Measurements from ENCODE around the gene LRRFIP2.

GRCh38 chr3:37147666-37148065, 26.7 kb downstream of the LRRFIP2 start:
- TF ChIP-seq POLR2A (IDR thresholded peaks at IDR 0.05; ENCODE audit: control extremely low read depth in 1 of 2, low read depth in 2 of 2, low read length in 2 of 2) (no peak), KDM5A (IDR thresholded peaks at IDR 0.05; ENCODE audit: low read length) (no peak), MAX (IDR thresholded peaks at IDR 0.05) (no peak), CTCF (IDR thresholded peaks at IDR 0.05; ENCODE audit: control extremely low read depth in 1 of 3, insufficient read depth in 1 of 3, low read depth in 1 of 3, low read length in 3 of 3) (no peak), JUND (IDR thresholded peaks at IDR 0.05; ENCODE audit: low read length) (no peak), E2F6 (IDR thresholded peaks at IDR 0.05) (no peak)
